DOHH2 (cell line): ENCODE measurements around the gene KDM7A.

Experiments used
- H3F3A ChIP-seq: fragments of 200-600 bp; sonication (generic), shearing (Covaris generic); 2 replicates; pipeline ENCODE4 v1.6.0; 2016; ENCODE audit warnings: antibody characterized with exemption, mild to moderate bottlenecking; ENCODE audit not compliant: control insufficient read depth, insufficient read depth
- H3K27ac ChIP-seq: fragments of 200-600 bp; sonication (generic); 2 replicates; pipeline ENCODE4 v1.5.1; 2014; ENCODE audit warnings: low read depth, mild to moderate bottlenecking, low read length, moderate library complexity
- H3K27me3 ChIP-seq: fragments of 200-600 bp; sonication (generic); 2 replicates; pipeline ENCODE4 v1.6.1; 2014; ENCODE audit warnings: mild to moderate bottlenecking, low read length, mixed read lengths; ENCODE audit not compliant: control insufficient read depth
- H3K36me3 ChIP-seq: fragments of 200-600 bp; sonication (generic); 2 replicates; pipeline ENCODE4 v1.6.1; 2014; ENCODE audit warnings: mild to moderate bottlenecking, low read length, moderate library complexity, mixed read lengths; ENCODE audit not compliant: control insufficient read depth
- H3K4me1 ChIP-seq: fragments of 200-600 bp; sonication (generic); 2 replicates; pipeline ENCODE4 v1.6.1; 2014; ENCODE audit warnings: mild to moderate bottlenecking, low read length, mixed read lengths; ENCODE audit not compliant: control insufficient read depth
- H3K4me2 ChIP-seq: fragments of 200-600 bp; sonication (generic); 2 replicates; pipeline ENCODE4 v1.6.0; 2014; ENCODE audit warnings: mild to moderate bottlenecking, low read length, moderate library complexity
- H3K4me3 ChIP-seq: fragments of 200-600 bp; sonication (generic); 2 replicates; pipeline ENCODE4 v1.5.1; 2014; ENCODE audit warnings: mild to moderate bottlenecking, low read length, mixed read lengths
- H3K79me2 ChIP-seq: fragments of 200-600 bp; sonication (generic); 2 replicates; pipeline ENCODE4 v1.6.1; 2014; ENCODE audit warnings: mild to moderate bottlenecking, low read length, mixed read lengths; ENCODE audit not compliant: control insufficient read depth
- H3K9me2 ChIP-seq: fragments of 200-600 bp; sonication (generic); replicated peaks from 2 replicates; pipeline ENCODE4 v1.6.1; 2014; ENCODE audit warnings: mild to moderate bottlenecking, low read length, mixed read lengths; ENCODE audit not compliant: control insufficient read depth
- H3K9me3 ChIP-seq: fragments of 200-600 bp; sonication (generic); 2 replicates; pipeline ENCODE4 v1.6.1; 2014; ENCODE audit warnings: antibody characterized with exemption, low read length, mixed read lengths; ENCODE audit not compliant: control insufficient read depth, insufficient read depth
- H4K20me1 ChIP-seq: fragments of 200-600 bp; sonication (generic); 2 replicates; pipeline ENCODE4 v1.6.0; 2014; ENCODE audit warnings: low read depth, mild to moderate bottlenecking, antibody characterized with exemption, low read length, moderate library complexity; ENCODE audit not compliant: control insufficient read depth, insufficient read depth
- EZH2phosphoT487 ChIP-seq: fragments of 200-600 bp; sonication (generic); IDR thresholded peaks from 2 replicates; pipeline ENCODE4 v1.6.1; 2017; ENCODE audit warnings: borderline replicate concordance, mild to moderate bottlenecking, antibody characterized with exemption, low read length, moderate library complexity, mixed read lengths
- TF ChIP-seq, protein P1 (sequence below): fragments of 200-600 bp; sonication (generic); IDR thresholded peaks from one replicate; pipeline ENCODE4 v1.5.1; 2014; ENCODE audit warnings: antibody characterized with exemption, mild to moderate bottlenecking, low read depth, low read length; ENCODE audit not compliant: poor library complexity, severe bottlenecking

Gene KDM7A

DNA sequence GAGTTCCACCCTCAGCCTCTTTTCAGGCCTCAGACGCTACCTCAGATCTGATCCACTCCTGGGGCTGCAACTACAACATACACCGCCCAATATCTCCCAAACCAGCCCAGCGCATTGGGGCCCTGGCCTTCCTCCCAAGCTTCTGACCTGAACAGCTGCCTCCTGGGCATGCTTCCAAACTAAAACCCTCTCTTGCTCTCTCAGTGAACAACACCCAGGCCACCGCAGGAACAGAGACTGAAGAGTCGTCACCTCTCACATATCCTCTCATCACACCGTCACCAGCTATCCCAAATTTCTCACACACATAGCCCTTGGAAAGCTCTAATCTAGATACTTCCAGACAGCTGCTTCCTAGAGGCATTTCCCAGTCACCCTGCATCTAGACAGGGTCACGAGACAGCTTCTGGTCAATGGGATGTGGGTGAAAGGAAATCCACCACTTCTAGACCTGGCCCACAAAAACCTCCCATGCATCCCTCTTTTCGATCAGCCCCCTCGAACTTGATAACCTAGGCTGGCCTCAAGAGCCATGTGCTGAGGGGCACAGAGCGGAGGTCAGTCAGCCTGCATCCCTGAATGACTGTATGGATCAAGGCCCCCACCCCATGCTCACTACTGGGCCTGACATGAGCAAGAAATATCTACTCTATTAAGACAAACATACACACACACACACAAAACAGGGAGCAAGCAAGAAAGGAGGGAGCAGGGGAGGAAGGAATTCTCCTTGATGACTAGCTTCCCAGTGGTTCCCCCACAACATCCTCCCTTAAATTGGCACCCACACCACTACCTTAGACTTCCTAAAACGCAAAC, 115.8 kb downstream of the KDM7A start:
- Histone ChIP-seq H3K9me3 (peaks cover 5% of the 10 kb centered on the region), H3K9me2 (no peaks in the 10 kb centered on the region), H3K36me3 (no peaks in the 10 kb centered on the region), H3K27ac (no peak overlapping the region), H3F3A (no peaks in the 10 kb centered on the region), H4K20me1 (no peaks in the 10 kb centered on the region), H3K27me3 (peaks cover 13% of the 10 kb centered on the region), H3K4me2 (peak overlapping the region; percentile 96), H3K4me1 (peaks cover 13% of the 10 kb centered on the region), H3K4me3 (no peak overlapping the region), H3K79me2 (no peaks in the 10 kb centered on the region)
- TF ChIP-seq, protein P1, sequence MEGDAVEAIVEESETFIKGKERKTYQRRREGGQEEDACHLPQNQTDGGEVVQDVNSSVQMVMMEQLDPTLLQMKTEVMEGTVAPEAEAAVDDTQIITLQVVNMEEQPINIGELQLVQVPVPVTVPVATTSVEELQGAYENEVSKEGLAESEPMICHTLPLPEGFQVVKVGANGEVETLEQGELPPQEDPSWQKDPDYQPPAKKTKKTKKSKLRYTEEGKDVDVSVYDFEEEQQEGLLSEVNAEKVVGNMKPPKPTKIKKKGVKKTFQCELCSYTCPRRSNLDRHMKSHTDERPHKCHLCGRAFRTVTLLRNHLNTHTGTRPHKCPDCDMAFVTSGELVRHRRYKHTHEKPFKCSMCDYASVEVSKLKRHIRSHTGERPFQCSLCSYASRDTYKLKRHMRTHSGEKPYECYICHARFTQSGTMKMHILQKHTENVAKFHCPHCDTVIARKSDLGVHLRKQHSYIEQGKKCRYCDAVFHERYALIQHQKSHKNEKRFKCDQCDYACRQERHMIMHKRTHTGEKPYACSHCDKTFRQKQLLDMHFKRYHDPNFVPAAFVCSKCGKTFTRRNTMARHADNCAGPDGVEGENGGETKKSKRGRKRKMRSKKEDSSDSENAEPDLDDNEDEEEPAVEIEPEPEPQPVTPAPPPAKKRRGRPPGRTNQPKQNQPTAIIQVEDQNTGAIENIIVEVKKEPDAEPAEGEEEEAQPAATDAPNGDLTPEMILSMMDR: no peak
- TF ChIP-seq EZH2phosphoT487: no peak

DNA sequence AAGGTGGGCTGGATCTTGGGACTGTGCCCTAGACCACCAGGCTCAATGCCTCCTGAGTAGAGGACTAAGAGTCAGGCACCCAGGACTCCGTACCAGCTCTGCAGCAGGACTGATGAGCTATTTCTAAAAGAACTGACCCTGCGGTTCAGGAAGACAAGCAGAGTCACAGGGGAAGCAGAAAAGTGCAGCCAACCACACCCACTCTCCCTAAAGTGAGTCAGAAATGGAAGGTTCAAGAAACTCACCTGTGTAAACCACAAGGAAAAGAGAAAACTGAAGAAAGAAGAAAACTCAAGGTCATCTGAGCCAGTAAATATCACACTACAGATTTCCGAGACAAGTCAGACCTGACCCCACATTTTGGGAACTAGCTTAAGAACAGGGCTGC, 116.5 kb downstream of the KDM7A start:
- Histone ChIP-seq H3K4me3 (no peak overlapping the region), H3K4me2 (no peak overlapping the region), H4K20me1 (no peaks in the 10 kb centered on the region), H3K27me3 (peaks cover 13% of the 10 kb centered on the region), H3K36me3 (no peaks in the 10 kb centered on the region), H3K9me3 (no peaks in the 10 kb centered on the region), H3K79me2 (no peaks in the 10 kb centered on the region), H3K9me2 (no peaks in the 10 kb centered on the region), H3K27ac (no peak overlapping the region), H3K4me1 (peaks cover 13% of the 10 kb centered on the region), H3F3A (no peaks in the 10 kb centered on the region)
- TF ChIP-seq, protein P1: no peak
- TF ChIP-seq EZH2phosphoT487: no peak

DNA sequence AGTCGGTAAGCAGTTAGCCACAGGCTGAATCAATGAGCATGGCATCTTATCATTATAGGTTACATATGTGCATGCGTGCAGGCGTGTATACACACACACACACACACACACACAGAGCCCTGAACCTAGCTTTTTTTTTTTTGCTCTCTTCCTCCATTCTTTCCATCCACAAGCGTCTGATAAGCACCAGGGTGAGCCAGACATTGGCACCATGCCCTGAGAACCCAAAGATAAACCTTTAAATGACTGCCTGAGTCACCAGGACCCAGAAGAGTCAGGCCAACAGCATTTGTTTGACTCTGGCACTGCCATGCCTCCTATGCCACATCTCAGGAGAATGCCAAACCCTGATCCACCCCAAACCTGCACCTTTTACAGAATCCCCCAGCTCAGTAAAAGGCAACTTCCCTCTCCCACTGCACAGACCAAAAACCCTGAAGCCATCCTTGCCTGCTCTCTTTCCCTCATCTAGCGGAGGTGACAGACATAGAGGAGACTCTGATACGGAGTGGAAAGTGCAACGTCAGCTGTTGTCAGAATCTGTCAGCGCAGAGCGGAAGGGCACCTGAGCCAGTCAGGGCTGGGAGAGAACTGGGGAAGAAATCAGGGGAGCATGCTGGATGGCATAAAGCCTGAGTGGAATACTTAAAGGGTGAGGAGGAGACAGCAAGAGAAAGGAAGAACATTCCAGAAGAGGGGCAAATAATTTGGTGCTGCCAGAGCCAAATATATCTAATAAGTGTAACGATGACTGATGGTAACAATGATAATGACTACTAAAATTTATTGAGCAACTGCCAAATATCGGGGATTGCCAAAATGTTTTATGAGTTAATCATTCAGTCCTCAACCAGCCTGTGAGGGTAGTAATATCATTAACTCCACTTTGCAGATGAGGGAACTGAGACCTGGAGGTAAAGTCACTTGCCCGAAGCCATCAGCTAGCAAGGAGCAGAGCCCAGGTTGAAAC, 117.2 kb downstream of the KDM7A start:
- Histone ChIP-seq H4K20me1 (no peaks in the 10 kb centered on the region), H3K9me3 (no peaks in the 10 kb centered on the region), H3F3A (no peaks in the 10 kb centered on the region), H3K4me3 (no peak overlapping the region), H3K4me2 (no peak overlapping the region), H3K4me1 (peaks cover 13% of the 10 kb centered on the region), H3K36me3 (no peaks in the 10 kb centered on the region), H3K27me3 (peaks cover 13% of the 10 kb centered on the region), H3K27ac (no peak overlapping the region), H3K79me2 (no peaks in the 10 kb centered on the region), H3K9me2 (no peaks in the 10 kb centered on the region)
- TF ChIP-seq EZH2phosphoT487: no peak
- TF ChIP-seq, protein P1: no peak
